HT1080 (cell line): ENCODE measurements around the gene POU2F1. TPM values are rescaled to one million over a fixed set of nuclear protein-coding genes. Genes with fewer than 3 reads are reported as not detected.

Source experiments
- DNase-seq: peaks from one replicate; pipeline ENCODE4 v3.0.0-alpha.2; 2015; ENCODE audit warnings: low read depth
- total RNA-seq: library from RNA; depleted of rRNA; stranded (reverse); fragments of >200 nt; shearing (Covaris generic); gene quantifications from 2 replicates; pipeline ENCODE4 v1.2.3, GENCODE V29; 2014; rRNA removed

The POU2F1 gene
- total RNA-seq, 1 experiment from 2014 or later, result 5.0 TPM

DNA sequence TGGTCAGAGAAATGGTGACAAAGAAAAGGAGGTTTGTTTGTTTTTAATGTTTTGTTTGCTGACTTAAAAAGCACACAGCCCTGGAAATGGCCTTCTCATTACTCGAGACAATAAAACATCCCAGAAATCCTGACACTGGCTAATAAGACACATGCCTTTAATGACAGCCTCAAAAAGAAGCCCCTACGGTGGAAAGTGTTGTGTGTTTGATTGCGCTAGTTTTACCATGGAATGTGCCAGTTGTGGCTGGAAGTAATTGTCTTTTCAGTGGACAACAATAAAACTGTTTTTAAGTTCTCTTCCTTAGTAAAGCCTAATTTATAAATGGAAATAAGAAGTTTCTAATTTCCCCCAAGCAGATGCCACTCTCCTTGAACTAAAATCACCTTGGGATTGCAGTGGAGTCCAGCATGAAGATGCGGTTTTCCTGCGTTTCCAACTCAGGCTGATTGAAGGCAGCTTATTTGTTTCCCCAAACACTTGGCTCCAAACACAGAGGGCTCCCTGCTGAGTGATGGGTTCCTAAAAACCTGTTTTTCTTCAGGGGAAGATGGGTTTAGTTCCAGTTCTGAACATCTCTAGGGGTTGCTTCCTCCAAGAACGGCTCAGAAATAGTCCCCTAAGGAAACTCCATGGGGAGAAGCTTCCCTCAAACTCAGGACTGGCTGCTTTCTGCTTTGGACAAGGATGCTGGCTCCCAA lies 243.3 kb downstream of the POU2F1 start:
- DNase-seq, result no peak

DNA sequence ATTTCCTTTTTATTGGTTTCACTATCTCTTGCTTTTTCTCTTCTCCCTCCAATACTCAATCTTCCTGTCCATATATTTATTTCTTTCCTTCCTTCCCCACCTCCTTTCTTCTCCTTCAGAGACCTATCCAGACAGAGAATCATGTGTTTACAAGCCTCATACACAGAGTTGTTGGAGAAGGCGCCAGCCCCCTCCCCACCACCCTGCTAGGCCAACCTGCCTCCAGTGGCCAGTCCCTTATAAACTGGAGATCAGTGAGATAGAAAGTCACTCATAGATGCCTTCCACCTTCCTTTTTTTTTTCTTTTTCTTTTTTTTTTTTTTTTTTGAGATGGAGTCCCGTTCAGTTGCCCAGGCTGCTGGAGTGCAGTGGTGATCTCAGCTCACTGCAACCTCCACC lies 244.3 kb downstream of the POU2F1 start:
- DNase-seq, result no peak

DNA sequence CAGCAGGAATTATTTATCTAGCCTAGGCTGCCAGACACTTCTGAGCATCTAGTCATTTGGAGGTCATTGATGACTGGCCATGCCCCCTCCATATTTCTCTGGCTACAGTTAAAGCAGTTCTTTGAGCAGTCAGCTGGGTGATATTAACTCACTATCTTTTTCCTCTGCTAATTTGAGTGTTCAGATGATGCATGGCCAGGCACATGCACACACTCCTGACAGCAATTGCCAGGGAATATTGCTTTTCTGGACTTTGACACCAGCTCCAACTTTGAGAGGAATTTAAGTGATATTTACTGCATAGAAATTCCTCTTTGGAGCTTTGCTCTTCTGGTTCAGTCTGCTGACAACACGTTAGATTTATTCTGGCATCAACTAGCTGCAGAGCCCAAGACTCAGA lies 245.1 kb downstream of the POU2F1 start:
- no peak for DNase-seq

DNA sequence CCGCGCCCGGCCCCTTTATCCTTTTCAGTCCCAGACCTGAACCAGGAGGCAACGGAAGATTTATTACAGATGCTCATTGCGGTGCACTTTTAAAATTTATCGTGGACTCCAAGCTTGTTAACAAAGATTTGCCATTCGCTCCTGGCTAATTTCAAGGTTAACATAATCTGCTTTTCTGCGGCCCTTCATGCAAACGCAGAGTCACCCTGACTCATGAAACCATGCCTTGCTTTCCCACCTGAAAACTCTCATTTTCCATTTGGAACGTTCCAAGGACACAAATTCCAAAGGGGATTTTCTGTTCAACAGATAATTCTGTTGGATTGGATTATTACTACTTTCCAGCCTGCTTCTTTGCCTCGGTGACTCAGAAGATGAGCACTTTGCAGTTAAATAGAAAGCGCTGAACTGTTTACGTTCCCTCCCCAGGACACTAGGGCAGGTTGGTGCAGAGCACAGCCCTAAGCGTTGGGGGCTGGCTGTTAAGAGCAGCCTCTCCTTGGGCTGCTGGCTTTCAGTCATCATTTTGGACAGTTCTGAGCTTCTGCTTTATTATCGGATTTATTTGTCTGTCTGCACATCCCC lies 246.5 kb downstream of the POU2F1 start:
- DNase-seq, result no peak

DNA sequence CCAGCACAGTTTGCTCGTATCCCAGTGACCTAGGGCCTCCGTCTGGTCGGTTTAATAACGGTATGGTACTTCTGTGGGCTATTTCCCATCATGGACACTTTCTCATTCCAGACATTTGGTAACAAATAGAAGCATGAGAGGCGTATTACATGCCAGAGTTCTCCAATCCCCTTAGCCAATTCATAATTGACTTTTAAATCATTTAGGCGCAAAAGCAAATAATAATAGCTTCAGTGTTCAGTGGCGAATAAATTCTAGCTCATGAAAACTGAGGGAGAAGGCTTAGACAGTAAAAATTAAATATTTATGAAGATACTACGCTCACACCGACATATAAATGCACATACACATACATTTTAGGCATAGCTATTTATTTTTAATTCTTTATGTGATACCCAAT lies 247.1 kb downstream of the POU2F1 start:
- no peak for DNase-seq

DNA sequence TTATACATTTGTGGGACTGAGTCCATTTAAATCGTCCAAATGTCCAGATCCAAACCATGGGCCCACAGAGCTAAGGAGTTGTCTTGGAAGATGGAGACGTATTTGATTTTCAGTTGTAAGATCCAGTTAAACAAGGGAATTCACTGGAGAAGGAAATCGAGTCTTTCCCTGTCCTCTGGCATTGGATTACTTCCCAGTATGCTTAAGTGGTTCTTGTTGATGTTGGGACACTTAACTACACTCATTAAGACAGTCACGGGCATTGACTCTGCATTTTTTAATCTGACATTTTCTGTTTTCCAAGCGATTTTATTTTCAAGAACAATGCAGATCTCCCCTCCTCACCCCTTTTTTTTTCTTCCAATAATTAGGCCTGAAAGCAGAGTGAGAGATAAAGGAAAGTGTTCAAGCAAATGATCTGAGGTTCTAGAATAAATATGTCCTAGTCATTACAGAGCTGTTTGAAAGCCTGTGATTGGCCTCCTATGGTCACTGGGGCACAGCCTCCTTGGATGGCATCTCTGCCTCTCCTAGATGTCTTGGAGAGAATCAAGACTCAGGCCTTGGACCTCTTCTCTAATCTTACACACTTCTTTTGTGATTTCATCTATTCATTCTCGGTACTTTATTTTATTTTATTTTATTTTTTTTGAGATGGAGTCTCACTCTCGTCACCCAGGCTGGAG lies 248.7 kb downstream of the POU2F1 start:
- DNase-seq, result no peak

DNA sequence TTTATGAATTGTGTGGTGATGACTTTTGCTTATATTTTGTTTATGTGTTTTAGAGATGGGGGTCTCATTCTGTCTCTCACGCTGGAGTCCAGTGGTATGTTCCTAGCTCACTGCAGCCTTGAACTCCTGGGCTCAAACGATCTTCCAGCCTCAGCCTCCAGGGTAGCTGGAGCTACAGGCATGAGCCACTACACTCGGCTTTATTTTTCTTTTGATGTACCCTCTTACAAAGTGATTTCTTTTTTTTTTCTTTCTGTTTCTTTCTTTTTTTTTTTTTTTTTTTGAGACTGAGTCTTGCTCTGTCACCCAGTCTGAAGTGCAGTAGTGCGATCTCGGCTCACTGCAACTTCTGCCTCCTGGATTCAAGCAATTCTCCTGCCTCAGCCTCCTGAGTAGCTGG lies 250.9 kb downstream of the POU2F1 start:
- DNase-seq, result no peak

DNA sequence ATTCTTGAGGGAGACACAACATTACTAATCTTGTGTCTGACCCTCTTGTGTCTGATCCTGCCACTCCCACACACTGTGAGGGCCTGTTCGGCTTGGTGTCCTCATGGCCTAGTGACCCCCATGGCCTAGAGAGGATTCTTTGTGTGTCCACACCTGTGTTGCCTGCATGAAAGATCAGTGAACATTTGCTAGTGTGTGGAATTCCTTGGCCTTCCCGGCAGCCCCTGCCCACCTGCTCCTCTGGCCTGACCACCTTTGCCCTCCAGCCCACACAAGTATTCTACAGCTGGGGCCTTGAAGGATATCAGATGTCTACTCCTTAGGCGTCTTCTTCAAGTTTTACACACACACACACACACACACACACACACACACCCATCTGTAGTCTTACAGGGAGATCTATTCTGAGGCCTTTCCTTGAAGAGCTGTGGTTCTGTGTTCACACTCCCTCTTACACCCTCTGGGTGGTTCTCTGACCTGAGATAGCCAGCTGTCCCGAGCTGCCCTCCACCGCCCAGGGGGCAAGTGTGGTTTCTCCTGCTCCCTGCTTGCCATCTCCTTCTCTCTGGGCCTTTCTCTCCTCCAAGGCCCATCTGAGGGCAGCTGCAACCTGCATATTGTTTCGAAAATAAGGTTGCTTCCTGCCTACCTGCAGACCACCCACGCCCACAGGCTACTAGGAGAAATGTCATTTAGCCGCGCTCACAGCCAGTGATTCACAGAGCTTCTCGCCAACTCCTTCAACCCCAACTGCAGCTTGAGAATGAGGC lies 252.3 kb downstream of the POU2F1 start:
- peak; percentile 4 for DNase-seq

DNA sequence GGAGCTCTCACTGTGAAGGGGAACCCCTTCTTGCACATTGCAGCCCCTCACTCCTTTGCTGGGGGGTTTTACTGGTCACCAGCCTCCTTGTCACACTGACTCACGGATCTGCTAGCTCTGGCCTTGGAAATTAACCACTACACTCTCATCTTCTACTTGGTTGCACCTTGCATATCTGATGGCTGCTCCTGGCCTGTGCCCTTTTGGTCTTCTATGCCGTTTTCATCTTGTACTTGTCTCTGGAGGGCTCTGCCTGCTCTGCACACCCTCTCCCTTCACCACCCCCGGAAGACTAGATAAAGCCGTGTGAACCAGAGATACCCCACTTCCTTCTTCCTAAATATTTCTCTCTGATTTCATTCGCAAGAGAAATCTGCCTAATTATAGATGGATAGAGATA lies 253.1 kb downstream of the POU2F1 start:
- DNase-seq, result no peak

DNA sequence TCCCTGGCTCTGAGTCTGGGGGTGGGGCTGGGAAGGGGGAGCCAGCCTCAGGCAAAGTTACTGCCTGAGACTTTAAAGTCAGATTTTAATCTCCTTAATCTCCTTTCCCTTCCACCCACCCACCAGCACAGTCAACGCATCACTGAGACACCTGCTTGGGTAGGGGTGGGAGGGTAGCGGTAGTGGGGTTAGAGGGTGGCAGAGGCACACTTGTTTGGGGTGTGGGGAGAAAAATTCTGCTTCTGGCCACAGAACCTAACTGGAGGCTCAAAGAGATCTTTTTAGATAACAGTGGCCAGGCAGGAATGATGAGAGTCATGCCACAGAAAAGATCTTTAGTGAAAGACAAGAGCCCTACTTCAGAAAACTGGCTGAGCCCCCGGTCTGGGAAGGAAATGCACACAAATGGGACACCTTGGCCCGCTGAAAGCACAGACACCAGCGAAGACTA lies 253.5 kb downstream of the POU2F1 start:
- DNase-seq, result no peak

DNA sequence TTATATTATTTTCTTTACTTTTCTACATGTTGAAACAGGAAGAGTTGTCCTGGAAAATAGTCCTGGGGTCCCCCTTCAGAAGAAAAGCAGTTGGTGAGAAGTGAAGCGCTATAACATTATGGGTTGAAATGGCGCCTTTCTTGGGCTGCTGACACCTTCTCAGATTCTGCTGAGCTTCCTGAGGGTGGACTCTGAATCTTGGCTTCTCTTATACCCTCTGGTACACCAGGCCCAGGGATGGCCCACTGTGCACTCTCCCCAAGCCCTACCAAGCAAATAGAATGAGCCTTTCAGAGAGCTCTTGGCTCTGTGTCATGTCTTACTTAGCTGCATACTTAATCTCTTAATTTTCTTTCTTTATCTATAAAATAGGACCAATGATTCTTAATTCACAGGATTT lies 255.4 kb downstream of the POU2F1 start:
- no peak for DNase-seq

Other genes with a start within 250 kb of the POU2F1 start
- gene ILDR2, start 245.3 kb upstream of the POU2F1 start, total RNA-seq, result 8.3 and 15.4 TPM in 2 replicates
- gene MAEL, start 231.6 kb upstream of the POU2F1 start, total RNA-seq, result 0.13 TPM in 1 of 2 replicates, not detected in the other
- gene GPA33, start 130.5 kb upstream of the POU2F1 start, total RNA-seq, result 0.19 and 1.0 TPM in 2 replicates
- 0.07 and 0.14 TPM in 2 replicates for gene STYXL2, start 126.8 kb upstream of the POU2F1 start, total RNA-seq